GM12892 (cell line): ENCODE data around the gene ADAMTS12.

Source experiments
- POLR2A ChIP-seq: IDR thresholded peaks from 2 replicates; pipeline ENCODE4 v1.6.1; 2011; ENCODE audit warnings: low read depth, low read length, control low read depth
- POLR2AphosphoS5 ChIP-seq: IDR thresholded peaks from 2 replicates; pipeline ENCODE4 v1.6.1; 2011; ENCODE audit warnings: low read depth, low read length, control low read depth
- TAF1 ChIP-seq: IDR thresholded peaks from 2 replicates; pipeline ENCODE4 v1.6.1; 2011; ENCODE audit warnings: low read depth, mild to moderate bottlenecking, control low read depth, low read length, borderline replicate concordance

DNA sequence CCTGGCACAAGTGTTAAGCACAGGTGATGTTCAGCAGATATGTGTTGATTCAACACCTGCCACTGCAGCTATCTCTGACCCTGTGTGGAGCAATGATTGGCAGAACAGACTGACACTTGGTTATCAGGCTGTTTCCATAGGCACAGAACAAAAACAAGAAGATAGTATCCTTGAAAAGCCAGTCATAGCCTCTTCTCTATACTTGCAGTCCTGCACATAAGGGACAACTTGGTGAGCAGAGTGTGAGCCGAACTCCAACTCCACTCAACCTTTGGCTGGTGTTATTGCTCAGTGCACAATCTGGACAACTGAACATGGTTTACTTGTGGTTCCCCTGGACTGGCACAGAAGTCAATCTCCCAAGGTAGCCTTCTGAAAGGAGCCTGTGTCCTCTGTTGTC is 99.2 kb downstream of the ADAMTS12 start:
- TF ChIP-seq TAF1, result no peak
- no peak for TF ChIP-seq POLR2A
- no peak for TF ChIP-seq POLR2AphosphoS5
